A549 (cell line): ENCODE measurements around the gene CYP24A1. TPM values are rescaled to one million over a fixed set of nuclear protein-coding genes. Genes with fewer than 3 reads are reported as not detected.

Experiments used
- ATAC-seq, 2 experiments: fragments of 200-7000 bp in 1 of 2; fragments of >200 bp in 1 of 2; cut with Nextera tagmentation in 1 of 2; cut with Tn5 transposase in 1 of 2; 3 replicates each; pipeline versions ENCODE4 v1.8.0 to v1.9.1; 2018 to 2020; ENCODE audit warnings: mild to moderate bottlenecking in 1 of 2, moderate library complexity in 1 of 2
- CTCF ChIA-PET: fragments of 300-600 bp; sonication (Branson Sonifier 250); formaldehyde crosslinking; extraction: SDS; loops from one replicate; lab custom pipeline; 2021; ENCODE audit warnings: antibody characterized with exemption, inconsistent platforms; lab: Yijun Ruan, JAX
- POLR2A ChIA-PET: fragments of 350-600 bp; formaldehyde crosslinking; extraction: SDS; loops from one replicate; lab custom pipeline; 2021; ENCODE audit warnings: antibody characterized with exemption, inconsistent platforms; lab: Yijun Ruan, JAX
- DNase-seq, 2 experiments: peaks; one replicate each; pipeline versions ENCODE4 v3.0.0 to v3.0.0-alpha.2; 2011 to 2016; ENCODE audit warnings: low read depth in 1 of 2, low spot score in 1 of 2
- FAIRE-seq: peaks from 2 replicates; lab custom pipeline; 2011; peaks lifted over from hg19 to GRCh38; lab: Jason Lieb, UNC
- H3K27ac ChIP-seq, 2 experiments: fragments of >200 bp; sonication (Bioruptor Twin); formaldehyde crosslinking; 3 replicates each; pipeline ENCODE4 v1.5.1; 2016 to 2017
- H3K4me1 ChIP-seq: fragments of >200 bp; sonication (Bioruptor Twin); formaldehyde crosslinking; 3 replicates; pipeline ENCODE4 v1.6.1; 2016
- H3K4me2 ChIP-seq: fragments of >200 bp; sonication (Bioruptor Twin); formaldehyde crosslinking; 3 replicates; pipeline ENCODE4 v1.6.1; 2016
- H3K4me3 ChIP-seq: fragments of >200 bp; sonication (Bioruptor Twin); formaldehyde crosslinking; 3 replicates; pipeline ENCODE4 v1.5.1; 2016
- H3K9me3 ChIP-seq: fragments of >200 bp; sonication (Bioruptor Twin); formaldehyde crosslinking; 3 replicates; pipeline ENCODE4 v1.6.1; 2016
- CBX2 ChIP-seq: fragments of 200-600 bp; sonication (generic); IDR thresholded peaks from 2 replicates; pipeline ENCODE4 v1.6.1; 2016; ENCODE audit warnings: low read depth, mild to moderate bottlenecking, borderline replicate concordance
- CHD4 ChIP-seq: fragments of 200-600 bp; sonication (generic); IDR thresholded peaks from 2 replicates; pipeline ENCODE4 v1.6.1; 2016; ENCODE audit warnings: antibody characterized with exemption, mild to moderate bottlenecking, borderline replicate concordance
- EHF ChIP-seq: fragments of 250-450 bp; sonication (Bioruptor Pico); IDR thresholded peaks from 2 replicates; pipeline ENCODE4 v1.5.0; 2020; ENCODE audit warnings: mild to moderate bottlenecking
- EHMT2 ChIP-seq: fragments of 200-600 bp; sonication (generic); IDR thresholded peaks from 2 replicates; pipeline ENCODE4 v1.6.1; 2016; ENCODE audit warnings: antibody characterized with exemption, low read depth, mild to moderate bottlenecking, moderate library complexity
- EP300 ChIP-seq, 2 experiments: fragments of >200 bp; sonication (Bioruptor Twin); formaldehyde crosslinking; IDR thresholded peaks; 2 replicates in 1 of 2; 3 replicates in 1 of 2; pipeline ENCODE4 v1.6.1; 2016 to 2017
- FOSL2 ChIP-seq, 2 experiments: fragments of 450-650 bp in 1 of 2; fragments of >200 bp in 1 of 2; sonication (Bioruptor Twin) in 1 of 2; formaldehyde crosslinking; IDR thresholded peaks; 2 replicates each; pipeline versions ENCODE4 v1.5.0 to v1.6.1; 2016 to 2020; ENCODE audit warnings: mild to moderate bottlenecking in 1 of 2, moderate library complexity in 1 of 2
- GATA3 ChIP-seq: IDR thresholded peaks from 2 replicates; pipeline ENCODE4 v1.6.1; 2012; ENCODE audit warnings: borderline replicate concordance
- HEYL ChIP-seq: fragments of 250-450 bp; sonication (Bioruptor Pico); IDR thresholded peaks from 2 replicates; pipeline ENCODE4 v1.8.0; 2021; ENCODE audit warnings: mild to moderate bottlenecking, moderate library complexity
- HOXB13 ChIP-seq: fragments of 250-450 bp; sonication (Bioruptor Pico); IDR thresholded peaks from 2 replicates; pipeline ENCODE4 v1.5.0; 2020; ENCODE audit warnings: low read depth, mild to moderate bottlenecking, moderate library complexity
- JUN ChIP-seq, 2 experiments: fragments of >200 bp; sonication (Bioruptor Twin); formaldehyde crosslinking; IDR thresholded peaks; 2 replicates in 1 of 2; 3 replicates in 1 of 2; pipeline ENCODE4 v1.6.1; 2016 to 2017
- RARB ChIP-seq: fragments of 250-450 bp; sonication (Bioruptor Pico); IDR thresholded peaks from 2 replicates; pipeline ENCODE4 v1.8.0; 2021; ENCODE audit warnings: mild to moderate bottlenecking, moderate library complexity
- RFX5 ChIP-seq: fragments of 450-650 bp; IDR thresholded peaks from 2 replicates; pipeline ENCODE4 v1.7.1; 2014; ENCODE audit warnings: antibody characterized with exemption, mild to moderate bottlenecking, moderate library complexity
- RNF2 ChIP-seq: fragments of 200-600 bp; sonication (generic); IDR thresholded peaks from 2 replicates; pipeline ENCODE4 v1.6.1; 2016; ENCODE audit warnings: low read depth, mild to moderate bottlenecking, antibody characterized with exemption, moderate library complexity, borderline replicate concordance
- TFCP2L1 ChIP-seq: fragments of 250-450 bp; sonication (Bioruptor Pico); IDR thresholded peaks from 2 replicates; pipeline ENCODE4 v1.5.0; 2021; ENCODE audit warnings: mild to moderate bottlenecking
- WGBS: methylation state at CpG from one replicate; pipeline ENCODE4 v1.1.6; 2017; ENCODE audit errors: missing lambda C conversion rate; 5-methylcytosine and 5-hydroxymethylcytosine counted together
- polyA plus RNA-seq, 4 experiments: library from polyadenylated mRNA; depleted of rRNA in 3 of 4; stranded (reverse); fragments of >200 nt; fragmentation: RNase III in 1 of 4; extraction: RNeasy Plus Mini Kit Qiagen cat#74134 plus additional on column Dnase treatment in 1 of 4; gene quantifications; 2 replicates in 3 of 4; 3 replicates in 1 of 4; pipeline ENCODE4 v1.2.3, GENCODE V29; 2011 to 2017
- TF ChIP-seq, protein P1 (sequence below): IDR thresholded peaks from 2 replicates; pipeline ENCODE4 v1.6.1; 2012
- TF ChIP-seq, protein P2 (sequence below): IDR thresholded peaks from 2 replicates; pipeline ENCODE4 v1.6.1; 2012; ENCODE audit warnings: low read depth, borderline replicate concordance

Gene CYP24A1
- polyA plus RNA-seq, 2 of the 4 experiments (the other 2 are of a cell fraction), result 722 to 1,617 TPM

DNA sequence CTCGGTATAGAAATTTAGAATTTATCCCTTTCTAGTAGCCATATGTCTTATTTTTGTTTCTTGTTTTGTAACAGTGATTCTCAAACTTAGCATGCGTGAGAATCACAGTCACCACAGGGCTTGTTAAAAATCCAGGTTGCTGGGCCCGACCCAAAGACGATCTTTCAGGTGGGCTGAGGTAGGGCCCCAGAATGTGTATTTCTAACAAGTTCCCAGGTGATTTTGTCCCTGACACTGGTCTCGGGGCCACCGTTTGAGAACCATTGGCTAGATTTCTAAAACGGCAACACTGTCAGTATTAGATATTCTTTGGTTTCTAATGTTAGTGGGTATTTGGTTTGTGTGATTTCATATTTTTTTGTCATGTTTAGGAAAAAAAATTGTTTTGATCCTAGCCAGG is 44.0 kb upstream of the CYP24A1 start:
- FAIRE-seq, result no peak
- no peak overlapping the region for H3K4me2 ChIP-seq
- H3K4me3 ChIP-seq, result no peak overlapping the region
- 90% methylated on average over 7 of the region's 7 CpGs for WGBS
- H3K27ac ChIP-seq, result no peak overlapping the region
- H3K4me1 ChIP-seq, result no peaks in the 10 kb centered on the region; the same call in 2 of the 3 replicates
- TF ChIP-seq EP300 (IDR thresholded peaks at IDR 0.05) (no peak), FOSL2 (IDR thresholded peaks at IDR 0.05) (no peak), FOSL2 (CRISPR knock-in tag; IDR thresholded peaks at IDR 0.05) (no peak)
- TF ChIP-seq, protein P1, sequence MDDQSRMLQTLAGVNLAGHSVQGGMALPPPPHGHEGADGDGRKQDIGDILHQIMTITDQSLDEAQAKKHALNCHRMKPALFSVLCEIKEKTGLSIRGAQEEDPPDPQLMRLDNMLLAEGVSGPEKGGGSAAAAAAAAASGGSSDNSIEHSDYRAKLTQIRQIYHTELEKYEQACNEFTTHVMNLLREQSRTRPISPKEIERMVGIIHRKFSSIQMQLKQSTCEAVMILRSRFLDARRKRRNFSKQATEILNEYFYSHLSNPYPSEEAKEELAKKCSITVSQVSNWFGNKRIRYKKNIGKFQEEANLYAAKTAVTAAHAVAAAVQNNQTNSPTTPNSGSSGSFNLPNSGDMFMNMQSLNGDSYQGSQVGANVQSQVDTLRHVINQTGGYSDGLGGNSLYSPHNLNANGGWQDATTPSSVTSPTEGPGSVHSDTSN, result no peak
- TF ChIP-seq, all 56 proteins: peak for 0
- POLR2A ChIA-PET, result no interaction called here
- H3K9me3 ChIP-seq, result no peaks in the 10 kb centered on the region
- CTCF ChIA-PET, result interaction anchor here (2.9 kb wide), 1 partner anchor 430 kb away, joined by 31 read pairs; no protein-coding TSS in a partner anchor
- DNase-seq, result no peak
- no peak for ATAC-seq

DNA sequence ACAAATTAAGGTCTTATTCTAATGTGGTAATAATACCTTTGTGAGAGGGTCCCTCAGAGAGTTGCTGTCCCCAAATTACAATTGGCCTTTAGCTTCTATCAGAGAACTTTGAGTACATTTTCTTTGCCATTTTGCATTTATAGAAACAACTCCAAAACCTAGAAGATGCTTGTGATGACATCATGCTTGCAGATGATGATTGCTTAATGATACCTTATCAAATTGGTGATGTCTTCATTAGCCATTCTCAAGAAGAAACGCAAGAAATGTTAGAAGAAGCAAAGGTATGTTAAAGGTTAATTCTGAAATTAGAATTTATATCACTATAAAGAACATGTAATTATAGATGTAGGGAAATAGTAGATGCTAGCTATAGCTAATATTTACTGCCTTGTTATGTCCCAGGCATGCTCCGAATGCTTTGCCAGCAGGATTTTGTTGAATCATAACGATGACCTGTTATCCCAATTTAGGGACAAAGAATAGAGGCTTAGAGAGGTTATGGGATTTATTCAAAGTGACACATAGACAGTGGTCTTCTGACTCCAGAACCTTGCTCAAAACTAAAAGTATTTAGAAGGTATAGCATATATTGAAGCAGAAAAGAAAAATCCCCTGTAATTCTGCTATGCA is 41.5 kb upstream of the CYP24A1 start:
- H3K27ac ChIP-seq, result no peak overlapping the region
- TF ChIP-seq HEYL (CRISPR knock-in tag) (no peak), CBX2 (no peak), TFCP2L1 (CRISPR knock-in tag) (no peak), JUN (IDR thresholded peaks at IDR 0.05) (no peak)

DNA sequence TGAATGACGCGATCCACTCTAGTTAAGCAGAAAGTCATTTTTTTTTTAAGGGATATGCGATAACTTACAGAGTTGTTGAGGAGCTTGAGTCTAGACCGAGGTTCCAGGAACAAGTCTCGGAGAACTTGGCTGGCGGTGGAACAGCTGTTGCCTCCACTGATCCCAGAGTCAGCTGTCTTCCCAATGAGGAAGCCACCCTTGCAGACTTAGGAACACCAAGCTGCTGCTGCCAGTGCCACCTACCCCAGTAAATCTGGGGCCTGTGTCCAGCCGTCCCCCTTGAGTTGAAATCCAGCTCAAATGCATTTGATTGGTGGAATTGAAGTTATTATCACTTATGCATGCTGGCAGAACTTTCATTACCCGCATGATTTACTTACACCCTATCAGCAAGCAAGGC is 40.8 kb upstream of the CYP24A1 start:
- ChIA-PET CTCF (interaction anchor here (0.7 to 3.6 kb wide), 7 partner anchors 9 to 447 kb away, joined by 3 to 19 read pairs (median 5); no protein-coding TSS in a partner anchor), POLR2A (no interaction called here)
- DNase-seq (no peak), FAIRE-seq (no peak), ATAC-seq (no peak)
- Histone ChIP-seq H3K4me1 (peaks cover 6% of the 10 kb centered on the region), H3K9me3 (no peaks in the 10 kb centered on the region), H3K27ac (no peak overlapping the region), H3K4me3 (no peak overlapping the region), H3K4me2 (no peak overlapping the region)
- TF ChIP-seq CHD4, result no peak
- TF ChIP-seq HOXB13, result no peak
- TF ChIP-seq, protein P2, sequence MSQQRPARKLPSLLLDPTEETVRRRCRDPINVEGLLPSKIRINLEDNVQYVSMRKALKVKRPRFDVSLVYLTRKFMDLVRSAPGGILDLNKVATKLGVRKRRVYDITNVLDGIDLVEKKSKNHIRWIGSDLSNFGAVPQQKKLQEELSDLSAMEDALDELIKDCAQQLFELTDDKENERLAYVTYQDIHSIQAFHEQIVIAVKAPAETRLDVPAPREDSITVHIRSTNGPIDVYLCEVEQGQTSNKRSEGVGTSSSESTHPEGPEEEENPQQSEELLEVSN, result no peak
- TF ChIP-seq EHMT2, result no peak
- no peak for TF ChIP-seq RNF2
- TF ChIP-seq GATA3, result no peak
- 95% methylated on average over 8 of the region's 8 CpGs for WGBS

More for the DNA sequence above, 41.5 kb upstream of the CYP24A1 start:
- POLR2A ChIA-PET, result no interaction called here
- Histone ChIP-seq H3K9me3 (no peaks in the 10 kb centered on the region), H3K4me3 (no peak overlapping the region), H3K4me2 (no peak overlapping the region), H3K4me1 (no peaks in the 10 kb centered on the region; the same call in 2 of the 3 replicates)
- CTCF ChIA-PET, result interaction anchor here (1.4 to 3.6 kb wide), 6 partner anchors 8 to 435 kb away, joined by 5 to 19 read pairs (median 6); no protein-coding TSS in a partner anchor
- no peak for FAIRE-seq
- 98% methylated on average over 3 of the region's 3 CpGs for WGBS
- ATAC-seq, result no peak
- no peak for DNase-seq

DNA sequence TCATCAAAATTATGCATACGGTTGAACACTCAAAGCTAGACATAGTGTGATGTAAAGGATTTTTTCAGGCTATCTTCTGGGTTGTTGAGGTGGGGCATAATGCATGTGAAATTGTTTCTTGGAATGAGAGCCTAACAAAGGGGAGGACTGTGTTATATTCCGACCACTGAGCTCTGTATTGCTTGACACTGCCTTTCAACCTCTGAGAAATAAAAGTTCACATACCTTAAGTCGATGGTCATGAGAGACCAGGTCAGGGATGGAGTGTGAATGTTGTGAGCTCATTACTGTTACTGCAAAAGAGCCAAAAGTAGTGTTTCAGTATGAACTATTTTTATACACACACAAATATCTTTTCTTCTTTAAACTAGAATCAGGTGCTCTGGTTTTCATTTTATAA is 39.1 kb upstream of the CYP24A1 start:
- ATAC-seq (no peak), DNase-seq (no peak), FAIRE-seq (no peak)
- POLR2A ChIA-PET, result no interaction called here
- Histone ChIP-seq H3K27ac (no peak overlapping the region), H3K4me2 (no peak overlapping the region), H3K9me3 (no peaks in the 10 kb centered on the region), H3K4me3 (no peak overlapping the region), H3K4me1 (peaks cover 13% of the 10 kb centered on the region)
- no peak for TF ChIP-seq FOSL2 (IDR thresholded peaks at IDR 0.05)
- TF ChIP-seq FOSL2 (CRISPR knock-in tag; IDR thresholded peaks at IDR 0.05), result no peak
- TF ChIP-seq RARB (CRISPR knock-in tag), result no peak
- TF ChIP-seq RFX5, result no peak
- TF ChIP-seq EHF (CRISPR knock-in tag), result no peak
- CTCF ChIA-PET, result interaction anchor here (0.6 to 3.6 kb wide), 4 partner anchors 12 to 435 kb away, joined by 3 to 19 read pairs (median 9); no protein-coding TSS in a partner anchor
- 89% methylated on average over 3 of the region's 3 CpGs for WGBS
